ENCODE results near the gene LEP. TPM values are rescaled to one million over a fixed set of nuclear protein-coding genes. Genes with fewer than 3 reads are reported as not detected.

The LEP gene
- total RNA-seq, 1 experiment from 2014 or later = not detected

DNA sequence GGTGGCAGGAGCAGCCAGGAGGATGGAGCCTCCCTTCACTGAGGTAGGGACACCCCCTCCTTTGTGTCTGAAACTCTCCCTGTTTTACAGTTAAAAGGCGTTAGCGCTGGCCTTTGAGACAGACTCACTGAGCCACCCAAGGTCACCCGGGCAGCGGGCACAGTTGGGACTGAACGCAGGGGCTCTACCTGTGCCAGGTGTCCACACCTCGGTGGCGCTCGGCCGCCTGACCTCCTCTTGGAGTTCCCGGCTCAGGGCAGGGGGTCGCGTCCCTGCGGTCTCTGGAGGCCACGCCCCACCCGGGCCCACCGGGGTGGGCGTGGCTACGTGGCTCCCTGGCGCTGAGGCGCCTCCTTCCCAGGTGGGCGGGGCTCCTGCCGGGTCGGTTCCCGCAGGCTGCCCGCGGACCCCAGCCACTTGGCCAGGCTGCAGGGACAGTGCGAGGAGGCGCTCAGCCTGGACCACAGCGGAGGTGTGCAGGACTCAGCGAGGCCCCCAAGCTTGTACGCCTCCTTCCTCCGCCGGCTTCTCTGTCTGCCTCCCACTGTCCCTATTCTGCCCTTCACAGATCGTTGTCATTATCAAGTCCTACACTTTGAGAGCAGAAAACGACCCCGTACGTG, 39.9 kb upstream of the LEP start:
- no peak for TF ChIP-seq EZH2 (IDR thresholded peaks at IDR 0.05)
- TF ChIP-seq POLR2AphosphoS5 (IDR thresholded peaks at IDR 0.05; ENCODE audit: low read depth, low read length) = no peak
- TF ChIP-seq, protein P1, sequence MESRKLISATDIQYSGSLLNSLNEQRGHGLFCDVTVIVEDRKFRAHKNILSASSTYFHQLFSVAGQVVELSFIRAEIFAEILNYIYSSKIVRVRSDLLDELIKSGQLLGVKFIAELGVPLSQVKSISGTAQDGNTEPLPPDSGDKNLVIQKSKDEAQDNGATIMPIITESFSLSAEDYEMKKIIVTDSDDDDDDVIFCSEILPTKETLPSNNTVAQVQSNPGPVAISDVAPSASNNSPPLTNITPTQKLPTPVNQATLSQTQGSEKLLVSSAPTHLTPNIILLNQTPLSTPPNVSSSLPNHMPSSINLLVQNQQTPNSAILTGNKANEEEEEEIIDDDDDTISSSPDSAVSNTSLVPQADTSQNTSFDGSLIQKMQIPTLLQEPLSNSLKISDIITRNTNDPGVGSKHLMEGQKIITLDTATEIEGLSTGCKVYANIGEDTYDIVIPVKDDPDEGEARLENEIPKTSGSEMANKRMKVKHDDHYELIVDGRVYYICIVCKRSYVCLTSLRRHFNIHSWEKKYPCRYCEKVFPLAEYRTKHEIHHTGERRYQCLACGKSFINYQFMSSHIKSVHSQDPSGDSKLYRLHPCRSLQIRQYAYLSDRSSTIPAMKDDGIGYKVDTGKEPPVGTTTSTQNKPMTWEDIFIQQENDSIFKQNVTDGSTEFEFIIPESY (IDR thresholded peaks at IDR 0.05; ENCODE audit: extremely low read depth, insufficient replicate concordance, low read length) = no peak
- TF ChIP-seq EGR1 (IDR thresholded peaks at IDR 0.05; ENCODE audit: low read depth) = no peak
- TF ChIP-seq MAX (IDR thresholded peaks at IDR 0.05) = no peak
- no peak for TF ChIP-seq FOSL1 (IDR thresholded peaks at IDR 0.05; ENCODE audit: low read depth)
- no peak for TF ChIP-seq SIN3A (IDR thresholded peaks at IDR 0.05; ENCODE audit: low read depth)
- TF ChIP-seq SRF (IDR thresholded peaks at IDR 0.05; ENCODE audit: low read depth) = no peak
- no peak for TF ChIP-seq SP1 (IDR thresholded peaks at IDR 0.05; ENCODE audit: low read depth)
- no peak for TF ChIP-seq TCF7L2 (IDR thresholded peaks at IDR 0.05; ENCODE audit: borderline replicate concordance, extremely low read depth, insufficient read depth, insufficient read length)
- no peak for TF ChIP-seq ATF3 (IDR thresholded peaks at IDR 0.05)
- no peak for TF ChIP-seq ZFX (IDR thresholded peaks at IDR 0.05)
- TF ChIP-seq ZNF274 (IDR thresholded peaks at IDR 0.05; ENCODE audit: low read depth, low read length) = no peak
- no peak for TF ChIP-seq ELF1 (IDR thresholded peaks at IDR 0.05; ENCODE audit: borderline replicate concordance, low read depth)
- TF ChIP-seq YY1 (IDR thresholded peaks at IDR 0.05; ENCODE audit: extremely low read depth, insufficient replicate concordance, low read depth, low read length) = no peak
- TF ChIP-seq, protein P2, sequence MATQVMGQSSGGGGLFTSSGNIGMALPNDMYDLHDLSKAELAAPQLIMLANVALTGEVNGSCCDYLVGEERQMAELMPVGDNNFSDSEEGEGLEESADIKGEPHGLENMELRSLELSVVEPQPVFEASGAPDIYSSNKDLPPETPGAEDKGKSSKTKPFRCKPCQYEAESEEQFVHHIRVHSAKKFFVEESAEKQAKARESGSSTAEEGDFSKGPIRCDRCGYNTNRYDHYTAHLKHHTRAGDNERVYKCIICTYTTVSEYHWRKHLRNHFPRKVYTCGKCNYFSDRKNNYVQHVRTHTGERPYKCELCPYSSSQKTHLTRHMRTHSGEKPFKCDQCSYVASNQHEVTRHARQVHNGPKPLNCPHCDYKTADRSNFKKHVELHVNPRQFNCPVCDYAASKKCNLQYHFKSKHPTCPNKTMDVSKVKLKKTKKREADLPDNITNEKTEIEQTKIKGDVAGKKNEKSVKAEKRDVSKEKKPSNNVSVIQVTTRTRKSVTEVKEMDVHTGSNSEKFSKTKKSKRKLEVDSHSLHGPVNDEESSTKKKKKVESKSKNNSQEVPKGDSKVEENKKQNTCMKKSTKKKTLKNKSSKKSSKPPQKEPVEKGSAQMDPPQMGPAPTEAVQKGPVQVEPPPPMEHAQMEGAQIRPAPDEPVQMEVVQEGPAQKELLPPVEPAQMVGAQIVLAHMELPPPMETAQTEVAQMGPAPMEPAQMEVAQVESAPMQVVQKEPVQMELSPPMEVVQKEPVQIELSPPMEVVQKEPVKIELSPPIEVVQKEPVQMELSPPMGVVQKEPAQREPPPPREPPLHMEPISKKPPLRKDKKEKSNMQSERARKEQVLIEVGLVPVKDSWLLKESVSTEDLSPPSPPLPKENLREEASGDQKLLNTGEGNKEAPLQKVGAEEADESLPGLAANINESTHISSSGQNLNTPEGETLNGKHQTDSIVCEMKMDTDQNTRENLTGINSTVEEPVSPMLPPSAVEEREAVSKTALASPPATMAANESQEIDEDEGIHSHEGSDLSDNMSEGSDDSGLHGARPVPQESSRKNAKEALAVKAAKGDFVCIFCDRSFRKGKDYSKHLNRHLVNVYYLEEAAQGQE (IDR thresholded peaks at IDR 0.05; ENCODE audit: low read depth) = no peak
- TF ChIP-seq RAD21 (IDR thresholded peaks at IDR 0.05; ENCODE audit: low read depth) = no peak
- TF ChIP-seq CEBPB (IDR thresholded peaks at IDR 0.05; ENCODE audit: low read depth) = no peak
- Histone ChIP-seq H4K20me1 (ENCODE audit: insufficient read depth) (no peaks in the 10 kb centered on the region), H3K4me3 (replicated peaks in 1 of 2; ENCODE audit: low read depth in 1 of 2, low read length in 2 of 2) (no peak overlapping the region), H3K4me2 (ENCODE audit: low read length) (no peak overlapping the region), H3K36me3 (ENCODE audit: control insufficient read depth in 1 of 2, insufficient read depth in 2 of 2, low read length in 2 of 2) (no peaks in the 10 kb centered on the region), H2AFZ (ENCODE audit: low read depth, low read length, poor library complexity, severe bottlenecking) (no peak overlapping the region), H3K9me2 (ENCODE audit: insufficient read depth) (no peaks in the 10 kb centered on the region), H3K27ac (ENCODE audit: low read depth, low read length) (no peak overlapping the region), H3K27me3 (ENCODE audit: insufficient read depth, low read length) (peaks cover 4% of the 10 kb centered on the region; the same call in 1 of the 2 replicates), H3K79me2 (ENCODE audit: insufficient read depth, low read length) (no peaks in the 10 kb centered on the region), H3K4me1 (ENCODE audit: control insufficient read depth in 1 of 2, insufficient read depth in 2 of 2, low read length in 2 of 2) (no peaks in the 10 kb centered on the region), H3K9me3 (ENCODE audit: control insufficient read depth in 1 of 2, insufficient read depth in 1 of 2, low read depth in 1 of 2, low read length in 2 of 2) (peaks cover 0 to under 1% of the 10 kb centered on the region in 2 experiments; a peak in 1 of 4 replicates), H3K9ac (ENCODE audit: low read length) (no peak overlapping the region)
- ATAC-seq (no peak), DNase-seq (ENCODE audit: low read depth, low spot score) (no peak)
- ChIA-PET CTCF (no interaction called here), POLR2A (no interaction called here), RAD21 (ENCODE audit: low non-redundant PET in 1 of 2, low total read pairs in 2 of 2, uncharacterized antibody in 2 of 2, unreplicated experiment in 2 of 2) (no interaction called here)
- BruUV-seq (replicated peaks) = no TSS peak
- intact Hi-C loops (cut with micrococcal nuclease) = no loop called here
